Retinal pigment epithelial cell (primary cell): Measurements from ENCODE around the gene IFI27.
A peak's percentile ranks its signal among the peaks of the same experiment; 100 is the strongest.

Source experiments
- DNase-seq: peaks from one replicate; pipeline ENCODE4 v3.0.0-alpha.2; 2010; ENCODE audit warnings: low read depth
- H3K4me3 ChIP-seq: 2 replicates; pipeline ENCODE4 v1.5.1; 2011; ENCODE audit warnings: mild to moderate bottlenecking, low read length, control low read depth, moderate library complexity
- TF ChIP-seq, protein P1 (sequence below): conservative IDR thresholded peaks from 2 replicates; pipeline ENCODE4 v1.5.1; 2011; ENCODE audit warnings: low read depth, low read length, control low read depth, inconsistent platforms

Gene IFI27

GRCh38 chr14:94139006-94139405 lies 28.5 kb downstream of the IFI27 start:
- TF ChIP-seq, protein P1, sequence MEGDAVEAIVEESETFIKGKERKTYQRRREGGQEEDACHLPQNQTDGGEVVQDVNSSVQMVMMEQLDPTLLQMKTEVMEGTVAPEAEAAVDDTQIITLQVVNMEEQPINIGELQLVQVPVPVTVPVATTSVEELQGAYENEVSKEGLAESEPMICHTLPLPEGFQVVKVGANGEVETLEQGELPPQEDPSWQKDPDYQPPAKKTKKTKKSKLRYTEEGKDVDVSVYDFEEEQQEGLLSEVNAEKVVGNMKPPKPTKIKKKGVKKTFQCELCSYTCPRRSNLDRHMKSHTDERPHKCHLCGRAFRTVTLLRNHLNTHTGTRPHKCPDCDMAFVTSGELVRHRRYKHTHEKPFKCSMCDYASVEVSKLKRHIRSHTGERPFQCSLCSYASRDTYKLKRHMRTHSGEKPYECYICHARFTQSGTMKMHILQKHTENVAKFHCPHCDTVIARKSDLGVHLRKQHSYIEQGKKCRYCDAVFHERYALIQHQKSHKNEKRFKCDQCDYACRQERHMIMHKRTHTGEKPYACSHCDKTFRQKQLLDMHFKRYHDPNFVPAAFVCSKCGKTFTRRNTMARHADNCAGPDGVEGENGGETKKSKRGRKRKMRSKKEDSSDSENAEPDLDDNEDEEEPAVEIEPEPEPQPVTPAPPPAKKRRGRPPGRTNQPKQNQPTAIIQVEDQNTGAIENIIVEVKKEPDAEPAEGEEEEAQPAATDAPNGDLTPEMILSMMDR: no peak
- no peak for DNase-seq
- H3K4me3 ChIP-seq: no peak overlapping the region

DNA sequence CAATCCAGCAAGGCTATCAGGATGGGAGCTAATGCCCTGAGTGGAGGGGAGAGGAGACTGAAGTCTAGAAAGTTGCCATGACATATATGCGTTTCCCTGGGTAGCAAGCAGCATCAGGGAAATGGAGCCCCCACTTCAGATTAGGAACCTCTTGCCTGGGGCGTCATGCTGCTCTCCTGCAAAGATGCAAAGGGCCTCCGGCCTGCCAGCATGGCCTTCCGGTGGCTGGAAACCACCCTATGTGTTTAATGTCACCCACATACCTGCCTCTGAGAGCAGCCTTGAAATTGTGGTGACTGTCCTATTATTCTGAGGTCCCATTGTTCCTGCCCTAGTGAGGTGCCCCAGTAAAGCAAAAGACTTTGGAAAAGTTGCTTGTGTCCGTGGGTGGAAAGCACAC lies 28.9 kb downstream of the IFI27 start:
- TF ChIP-seq, protein P1: no peak
- no peak overlapping the region for H3K4me3 ChIP-seq
- DNase-seq: no peak

DNA sequence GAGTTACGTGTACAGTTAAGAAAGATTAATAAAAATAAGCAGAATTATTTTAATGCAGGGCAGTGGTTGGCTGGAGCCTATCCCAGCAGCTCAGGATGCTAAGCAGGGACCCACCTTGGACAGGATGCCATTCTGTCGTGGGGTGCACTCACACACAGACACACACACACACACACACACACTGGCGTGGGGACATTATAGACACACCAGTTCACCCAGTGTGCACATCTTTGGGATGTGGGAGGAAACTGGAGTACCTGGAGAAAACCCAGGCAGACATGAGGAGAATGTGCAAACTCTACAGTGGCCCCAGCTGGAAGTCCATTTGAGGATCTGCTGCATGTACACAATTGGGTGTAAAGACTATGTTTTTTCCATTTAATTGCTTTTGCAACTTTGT lies 31.7 kb downstream of the IFI27 start:
- no peak for DNase-seq
- no peak overlapping the region for H3K4me3 ChIP-seq
- TF ChIP-seq, protein P1: no peak

DNA sequence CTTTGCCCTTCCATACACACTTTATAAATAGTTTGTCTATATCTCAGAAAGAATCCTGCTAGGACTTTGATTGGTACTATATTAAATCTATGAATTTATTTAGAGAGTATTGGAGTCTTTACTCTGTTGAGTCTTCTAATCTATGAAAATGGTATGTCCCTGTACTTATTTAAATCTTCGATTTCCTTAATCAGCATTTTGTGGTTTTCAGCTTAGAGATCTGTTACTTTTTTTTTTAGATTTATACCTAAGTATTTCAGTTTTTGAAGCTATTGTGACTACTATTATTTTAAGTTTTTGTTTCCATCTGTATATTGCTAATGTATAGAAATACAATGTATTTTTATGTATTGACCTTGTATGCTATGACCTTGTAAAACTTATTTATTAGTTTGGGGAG lies 32.3 kb downstream of the IFI27 start:
- TF ChIP-seq, protein P1: no peak
- no peak overlapping the region for H3K4me3 ChIP-seq
- no peak for DNase-seq

DNA sequence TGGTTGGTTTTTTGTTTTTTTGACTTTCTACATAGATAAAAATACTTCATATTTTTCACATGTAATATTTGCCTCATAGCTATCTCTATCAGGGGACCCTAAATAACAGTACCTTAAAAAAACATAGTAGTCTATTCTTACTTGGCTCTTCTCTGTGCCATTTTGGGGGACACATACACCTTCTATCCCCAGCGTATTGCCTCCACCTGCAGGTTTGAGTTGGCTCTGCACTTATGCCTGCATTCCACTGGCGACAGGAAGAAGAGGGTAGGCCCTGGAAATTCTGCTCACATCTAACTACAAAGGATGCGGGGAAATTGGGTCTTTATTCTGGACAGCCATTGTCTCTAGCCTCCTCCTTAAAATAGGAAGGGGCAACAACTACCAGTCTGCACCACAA lies 32.7 kb downstream of the IFI27 start:
- DNase-seq: no peak
- no peak overlapping the region for H3K4me3 ChIP-seq
- TF ChIP-seq, protein P1: peak; percentile 57

DNA sequence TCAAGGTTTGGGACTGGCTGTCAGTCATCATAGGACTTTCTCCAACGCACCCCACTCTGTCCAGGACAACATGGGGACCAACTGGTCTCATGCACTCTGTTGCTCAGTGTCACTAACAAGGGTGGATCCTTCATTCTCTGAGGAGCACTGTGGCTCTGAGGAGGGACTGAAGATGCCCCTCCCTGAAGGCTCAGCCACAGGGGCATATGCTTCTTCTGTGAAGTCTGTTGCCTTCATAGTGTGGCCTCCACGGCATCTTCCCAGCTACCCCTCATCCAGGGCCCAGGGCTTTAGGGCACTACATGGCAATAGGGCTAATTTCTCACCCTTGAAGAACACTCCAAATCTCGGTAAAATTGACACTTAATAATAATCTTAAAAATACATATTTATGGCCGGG lies 33.2 kb downstream of the IFI27 start:
- no peak for DNase-seq
- H3K4me3 ChIP-seq: no peak overlapping the region
- TF ChIP-seq, protein P1: no peak

- no peak for DNase-seq
- H3K4me3 ChIP-seq: no peak overlapping the region
- TF ChIP-seq, protein P1: no peak
Measured at GRCh38 chr14:94144765-94145164, 34.2 kb downstream of the IFI27 start.
